Epithelial cell of esophagus (primary cell): ENCODE data around the gene AHDC1.

Experiments used
- DNase-seq: peaks from one replicate; pipeline ENCODE4 v3.0.0; 2010; ENCODE audit warnings: low read depth
- H3K4me3 ChIP-seq: 2 replicates; pipeline ENCODE4 v1.5.1; 2011; ENCODE audit warnings: mild to moderate bottlenecking, low read length, control low read depth
- TF ChIP-seq, protein P1 (sequence below): IDR thresholded peaks from 2 replicates; pipeline ENCODE4 v1.5.1; 2011; ENCODE audit warnings: low read depth, mild to moderate bottlenecking, low read length, control low read depth, inconsistent platforms; ENCODE audit not compliant: insufficient read depth; ENCODE audit errors: missing control alignments

Gene AHDC1

DNA sequence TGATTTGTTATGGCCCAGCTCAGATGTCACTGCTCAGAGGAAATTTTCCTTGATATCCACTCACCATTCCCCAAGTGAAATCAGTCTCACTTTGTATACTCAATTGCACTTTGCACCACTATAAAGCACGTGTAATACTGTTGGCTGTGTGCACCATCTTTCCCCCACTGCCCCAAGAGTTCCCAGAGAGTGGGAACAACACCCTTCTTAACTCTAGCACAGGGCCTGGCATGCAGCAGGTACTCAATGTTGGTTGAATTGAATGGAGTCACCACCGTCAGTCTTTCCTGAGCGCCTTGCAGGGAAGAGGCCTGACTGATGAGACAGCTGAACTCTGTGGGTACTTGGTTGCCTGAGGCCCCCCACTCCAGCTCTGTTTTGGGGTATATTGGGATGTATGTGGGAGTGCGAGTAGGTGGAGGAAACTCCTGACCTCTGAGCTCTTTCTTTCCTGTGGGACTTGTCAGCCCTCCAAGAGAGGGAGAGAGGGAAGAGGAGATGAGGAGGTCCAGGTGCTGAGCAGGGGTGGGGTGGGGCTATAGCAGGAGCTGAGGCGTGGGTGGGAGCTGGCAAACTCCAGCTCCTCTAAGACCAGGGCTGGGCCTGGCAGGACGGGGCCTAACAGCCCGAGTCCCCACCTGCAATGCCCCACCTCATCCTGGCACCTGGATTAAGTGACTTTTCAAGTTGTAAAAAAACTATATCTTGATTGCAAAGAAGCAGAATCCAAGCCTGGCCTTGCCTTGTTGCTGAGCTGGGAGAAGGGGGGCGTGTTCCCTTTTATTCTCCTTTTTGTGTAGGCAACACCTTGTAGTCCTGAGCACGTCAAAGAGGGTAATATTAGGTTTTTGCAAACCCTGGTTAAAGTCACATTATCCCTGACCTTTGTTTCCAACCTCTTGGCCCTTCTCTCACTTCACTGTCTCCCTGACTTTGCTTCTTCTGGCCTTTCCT, 94.5 kb downstream of the AHDC1 start:
- TF ChIP-seq, protein P1, sequence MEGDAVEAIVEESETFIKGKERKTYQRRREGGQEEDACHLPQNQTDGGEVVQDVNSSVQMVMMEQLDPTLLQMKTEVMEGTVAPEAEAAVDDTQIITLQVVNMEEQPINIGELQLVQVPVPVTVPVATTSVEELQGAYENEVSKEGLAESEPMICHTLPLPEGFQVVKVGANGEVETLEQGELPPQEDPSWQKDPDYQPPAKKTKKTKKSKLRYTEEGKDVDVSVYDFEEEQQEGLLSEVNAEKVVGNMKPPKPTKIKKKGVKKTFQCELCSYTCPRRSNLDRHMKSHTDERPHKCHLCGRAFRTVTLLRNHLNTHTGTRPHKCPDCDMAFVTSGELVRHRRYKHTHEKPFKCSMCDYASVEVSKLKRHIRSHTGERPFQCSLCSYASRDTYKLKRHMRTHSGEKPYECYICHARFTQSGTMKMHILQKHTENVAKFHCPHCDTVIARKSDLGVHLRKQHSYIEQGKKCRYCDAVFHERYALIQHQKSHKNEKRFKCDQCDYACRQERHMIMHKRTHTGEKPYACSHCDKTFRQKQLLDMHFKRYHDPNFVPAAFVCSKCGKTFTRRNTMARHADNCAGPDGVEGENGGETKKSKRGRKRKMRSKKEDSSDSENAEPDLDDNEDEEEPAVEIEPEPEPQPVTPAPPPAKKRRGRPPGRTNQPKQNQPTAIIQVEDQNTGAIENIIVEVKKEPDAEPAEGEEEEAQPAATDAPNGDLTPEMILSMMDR = no peak
- no peak overlapping the region for H3K4me3 ChIP-seq
- DNase-seq = peak; percentile 50

GRCh38 chr1:27507960-27508665, 95.8 kb downstream of the AHDC1 start:
- H3K4me3 ChIP-seq = no peak overlapping the region
- peak; percentile 43 for DNase-seq
- TF ChIP-seq, protein P1 = no peak

GRCh38 chr1:27506703-27507102, 97.2 kb downstream of the AHDC1 start:
- TF ChIP-seq, protein P1 = no peak
- no peak overlapping the region for H3K4me3 ChIP-seq

DNA sequence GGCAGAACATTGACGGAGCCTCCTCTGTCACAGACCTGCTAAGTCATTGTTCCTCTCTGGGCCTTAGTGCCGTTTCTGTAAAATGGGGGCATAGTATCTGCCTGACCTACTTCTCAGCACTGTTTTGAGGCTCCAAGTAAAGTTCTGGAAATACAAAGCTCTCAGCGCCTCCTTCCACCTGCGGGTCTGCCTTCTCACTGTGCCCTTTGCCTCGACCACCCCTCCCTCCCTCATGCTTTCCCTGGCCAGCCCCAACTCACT, 98.6 kb downstream of the AHDC1 start:
- DNase-seq = no peak
- H3K4me3 ChIP-seq = no peak overlapping the region
- TF ChIP-seq, protein P1 = no peak

More at GRCh38 chr1:27506703-27507102, 97.2 kb downstream of the AHDC1 start:
- no peak for DNase-seq

GRCh38 chr1:27504588-27505419, 99.1 kb downstream of the AHDC1 start:
- TF ChIP-seq, protein P1 = no peak
- DNase-seq = peak; percentile 58
- no peak overlapping the region for H3K4me3 ChIP-seq

GRCh38 chr1:27503844-27504587, 99.9 kb downstream of the AHDC1 start:
- no peak for DNase-seq
- no peak overlapping the region for H3K4me3 ChIP-seq
- TF ChIP-seq, protein P1 = no peak
